NCI-H1436 treated with DMSO at 0.1 percent for 48 hours (cell line): ENCODE results near the gene SRSF1.
"Not testable (repeated sequence)": the region's sequence is repeated elsewhere in the genome, so short reads cannot be mapped to it uniquely, and the experiment has no call there.

Experiments
- DNase-seq: peaks from one replicate; lab custom pipeline; 2025; lab: John Stamatoyannopoulos, UW

The SRSF1 gene

GRCh38 chr17:57965521-57966160, 41.4 kb downstream of the SRSF1 start:
- DNase-seq = no peak

GRCh38 chr17:57963149-57963511, 43.9 kb downstream of the SRSF1 start:
- no peak for DNase-seq

- no peak for DNase-seq
These were observed 44.5 kb downstream of the SRSF1 start for GRCh38 chr17:57962279-57963148.

- DNase-seq = no peak
These were observed 47.1 kb downstream of the SRSF1 start for GRCh38 chr17:57959929-57960328.

- DNase-seq = not testable (repeated sequence)
These were observed 48.7 kb downstream of the SRSF1 start for GRCh38 chr17:57958391-57958790.

GRCh38 chr17:57957886-57958285, 49.2 kb downstream of the SRSF1 start:
- no peak for DNase-seq

GRCh38 chr17:57957120-57957850, 49.8 kb downstream of the SRSF1 start:
- no peak for DNase-seq

- DNase-seq = no peak
These were observed 50.5 kb downstream of the SRSF1 start for GRCh38 chr17:57956291-57957119.

- no peak for DNase-seq
These were observed 51.7 kb downstream of the SRSF1 start, which contains the start of gene CUEDC1 for GRCh38 chr17:57955183-57955931. TSS of gene CUEDC1 (minus strand) at chr17:57955412. CDS start at chr17:57885564, 69,848 bp downstream.

- no peak for DNase-seq
These were observed 52.5 kb downstream of the SRSF1 start for GRCh38 chr17:57954397-57955182.

- DNase-seq = no peak
These were observed 53.2 kb downstream of the SRSF1 start for GRCh38 chr17:57953705-57954396.
